NCI-H82 treated with DMSO at 0.1 percent for 48 hours (cell line): Measurements from ENCODE around the gene C10orf143.

ENCODE experiments used
- DNase-seq: peaks from one replicate; lab custom pipeline; 2025; ENCODE audit not compliant: unreplicated experiment; lab: John Stamatoyannopoulos, UW

The C10orf143 gene

GRCh38 chr10:130054021-130054420 lies 56.6 kb downstream of the C10orf143 start:
- no peak for DNase-seq

GRCh38 chr10:130053561-130053960 lies 57.1 kb downstream of the C10orf143 start:
- no peak for DNase-seq

DNA sequence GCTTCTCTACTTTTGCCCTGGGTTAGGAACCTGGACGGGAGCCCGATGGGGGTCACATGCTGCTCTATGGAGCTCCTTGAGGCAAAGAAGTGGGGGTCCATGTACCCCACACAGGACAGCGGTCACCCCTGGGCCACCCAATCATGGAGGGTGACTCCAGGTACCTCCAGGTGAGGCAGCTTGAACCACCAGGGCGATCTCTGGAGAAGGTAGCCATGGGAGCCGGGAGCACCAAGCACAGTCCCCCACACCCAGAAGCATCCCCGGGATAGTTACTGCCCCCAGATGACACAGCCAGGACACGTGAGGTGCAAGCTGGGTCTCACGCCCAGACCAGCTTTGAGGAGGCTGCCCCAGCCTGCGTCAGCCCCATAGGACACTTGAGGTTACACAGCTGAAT lies 58.4 kb downstream of the C10orf143 start:
- DNase-seq = no peak

DNA sequence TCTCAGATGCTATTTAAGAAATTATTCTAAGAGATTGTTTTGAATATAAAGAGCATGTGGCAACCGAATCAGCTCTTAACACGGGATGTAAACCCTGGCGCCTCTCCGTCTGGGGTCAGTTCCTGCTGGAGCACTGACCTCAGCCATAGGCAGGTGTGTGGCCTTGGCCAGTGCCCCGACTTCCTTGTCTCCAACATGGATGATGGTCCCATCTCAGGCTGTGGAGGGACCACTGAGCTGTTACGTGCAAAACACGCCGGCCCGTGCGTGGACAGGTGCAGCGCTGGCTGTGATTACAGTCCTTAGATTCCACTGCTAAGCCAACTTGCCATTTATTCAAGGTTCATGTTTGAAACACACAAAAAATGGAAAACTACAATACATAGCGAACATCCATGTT lies 59.9 kb downstream of the C10orf143 start:
- DNase-seq = no peak

GRCh38 chr10:130049987-130050386 lies 60.6 kb downstream of the C10orf143 start:
- DNase-seq = no peak

DNA sequence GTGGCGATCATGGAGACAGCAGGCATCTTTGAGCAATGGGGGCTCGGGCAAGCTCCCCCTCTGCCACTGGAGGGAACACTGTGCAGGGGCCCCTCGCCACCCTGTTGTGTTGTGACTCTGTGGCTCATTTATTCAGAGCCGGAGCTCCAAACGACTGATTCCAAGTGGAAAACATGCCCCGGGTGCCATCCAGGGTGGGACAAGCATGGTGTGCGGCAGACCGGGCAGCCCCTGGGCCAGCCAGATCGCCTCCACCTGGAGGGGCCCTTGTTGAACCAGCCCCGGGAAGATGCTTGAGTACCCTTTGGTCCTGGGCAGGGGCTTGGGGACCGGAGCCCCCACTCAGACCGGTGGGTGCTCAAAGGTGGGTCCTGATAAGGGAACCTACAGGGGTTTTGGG lies 61.4 kb downstream of the C10orf143 start:
- DNase-seq = no peak

- DNase-seq = no peak
Observed at GRCh38 chr10:130048081-130048480, 62.5 kb downstream of the C10orf143 start.

DNA sequence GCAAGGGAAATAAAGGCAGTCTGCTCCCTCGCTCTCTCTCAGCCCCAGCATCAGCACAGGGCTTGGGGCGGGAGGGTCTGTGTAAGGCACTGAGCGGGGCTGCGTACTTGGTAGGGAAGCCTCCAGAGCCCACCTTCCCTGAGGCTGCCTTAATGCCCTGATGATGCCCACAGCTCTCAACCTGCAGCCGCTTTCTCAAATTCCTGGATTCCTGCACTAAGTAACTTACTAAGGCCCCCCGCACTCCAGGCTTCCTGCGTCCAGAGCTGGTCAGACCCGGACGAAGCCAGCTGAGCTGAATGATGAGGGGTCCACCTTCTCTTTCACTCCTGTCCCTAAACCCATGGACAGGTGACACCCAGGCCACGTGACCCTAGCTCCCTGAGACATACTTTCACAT lies 63.3 kb downstream of the C10orf143 start:
- no peak for DNase-seq

GRCh38 chr10:130046591-130046990 lies 64.0 kb downstream of the C10orf143 start:
- DNase-seq = no peak

- no peak for DNase-seq
Observed at GRCh38 chr10:130045801-130046321, 64.8 kb downstream of the C10orf143 start.

GRCh38 chr10:130045091-130045652 lies 65.5 kb downstream of the C10orf143 start:
- no peak for DNase-seq

GRCh38 chr10:130044067-130045061 lies 66.3 kb downstream of the C10orf143 start:
- DNase-seq = no peak

GRCh38 chr10:130043491-130043890 lies 67.1 kb downstream of the C10orf143 start:
- no peak for DNase-seq

GRCh38 chr10:130042381-130042780 lies 68.2 kb downstream of the C10orf143 start:
- DNase-seq = no peak

- no peak for DNase-seq
Observed at GRCh38 chr10:130041451-130042371, 68.9 kb downstream of the C10orf143 start.

GRCh38 chr10:130040817-130041330 lies 69.8 kb downstream of the C10orf143 start:
- no peak for DNase-seq

DNA sequence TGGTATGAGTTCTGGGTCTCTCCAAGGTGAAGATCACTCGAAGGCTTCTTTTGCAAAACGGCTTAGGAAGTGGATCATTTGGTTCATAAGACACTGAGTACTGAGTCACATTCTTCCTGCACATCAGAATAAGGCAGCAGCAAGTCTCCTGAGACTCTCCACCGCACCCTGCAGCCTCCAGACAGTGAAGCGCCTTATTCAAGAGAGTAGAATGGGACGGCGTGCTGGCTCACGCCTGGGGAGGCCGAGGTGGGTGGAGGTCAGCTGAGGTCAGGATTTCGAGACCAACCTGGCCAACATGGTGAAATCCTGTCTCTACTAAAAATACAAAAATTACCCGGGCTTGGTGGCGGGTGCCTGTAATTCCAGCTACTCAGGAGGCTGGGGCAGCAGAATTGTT lies 70.3 kb downstream of the C10orf143 start:
- DNase-seq = no peak

DNA sequence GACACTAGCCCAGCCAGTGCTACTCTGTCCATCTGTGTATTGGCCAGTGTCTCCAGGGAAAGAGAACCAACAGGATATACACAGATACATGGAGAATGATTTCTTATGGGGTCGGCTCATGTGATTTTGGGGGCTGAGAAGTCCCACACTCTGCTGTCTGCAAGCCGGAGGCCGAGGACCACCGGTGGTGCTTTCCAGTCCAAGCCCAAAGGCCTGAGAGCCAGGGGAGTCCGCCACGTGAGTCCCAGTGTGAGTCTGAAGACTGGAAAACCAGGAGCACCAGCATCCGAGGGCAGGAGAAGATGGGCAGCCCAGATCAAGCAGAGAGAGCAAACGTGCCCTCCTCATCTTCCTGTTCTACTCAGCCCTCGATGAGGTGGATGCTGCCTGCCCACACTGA lies 71.5 kb downstream of the C10orf143 start:
- DNase-seq = no peak

- DNase-seq = no peak
Observed at GRCh38 chr10:130038611-130039109, 72.0 kb downstream of the C10orf143 start.

- DNase-seq = no peak
Observed at GRCh38 chr10:130038019-130038555, 72.5 kb downstream of the C10orf143 start.
